IPS DF 19.7 (cell line): Measurements from ENCODE around the gene RNASET2.

Experiments
- DNase-seq: peaks from one replicate; pipeline ENCODE4 v3.0.0-alpha.2; 2013; ENCODE audit warnings: low read depth, low spot score

The RNASET2 gene

DNA sequence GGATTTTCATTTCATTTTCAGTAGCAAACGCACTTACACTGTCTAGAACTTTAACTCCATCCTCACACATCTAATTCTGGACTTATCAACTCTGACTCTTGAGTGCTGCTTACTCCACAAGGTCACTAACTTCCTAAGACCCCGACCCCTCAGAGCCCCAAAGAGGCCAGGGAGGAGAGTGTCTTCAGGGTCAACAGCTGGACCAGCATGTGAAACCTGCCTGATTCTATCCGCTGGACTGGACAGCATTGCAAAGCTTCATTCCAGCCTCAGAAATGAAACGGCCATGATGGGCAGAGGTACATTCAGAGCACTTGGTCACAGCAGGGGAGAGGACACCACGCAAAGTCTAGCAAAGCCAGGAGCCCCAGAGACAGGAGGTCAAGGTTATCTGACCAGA, 9.1 kb downstream of the RNASET2 start:
- DNase-seq: no peak

DNA sequence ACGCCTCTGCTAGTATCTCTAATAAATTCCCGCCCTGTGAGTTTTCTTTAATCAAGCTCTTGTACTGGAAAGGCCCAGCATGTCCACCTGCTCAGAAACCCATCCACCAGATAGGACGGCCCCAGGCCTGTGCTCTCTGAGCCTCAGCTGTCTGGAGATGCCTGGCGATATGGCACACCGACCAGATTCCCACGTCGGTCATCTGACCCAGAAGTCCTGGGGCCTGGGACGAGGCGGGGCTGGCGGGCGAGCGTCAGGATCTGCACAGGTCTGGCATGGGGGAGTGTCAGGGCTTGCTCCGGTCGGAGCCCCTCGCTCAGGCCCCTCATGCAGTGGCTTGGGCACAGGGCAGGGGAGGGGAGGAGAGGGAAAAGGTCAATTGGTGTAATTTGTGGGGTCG, 10.2 kb downstream of the RNASET2 start:
- DNase-seq: no peak

DNA sequence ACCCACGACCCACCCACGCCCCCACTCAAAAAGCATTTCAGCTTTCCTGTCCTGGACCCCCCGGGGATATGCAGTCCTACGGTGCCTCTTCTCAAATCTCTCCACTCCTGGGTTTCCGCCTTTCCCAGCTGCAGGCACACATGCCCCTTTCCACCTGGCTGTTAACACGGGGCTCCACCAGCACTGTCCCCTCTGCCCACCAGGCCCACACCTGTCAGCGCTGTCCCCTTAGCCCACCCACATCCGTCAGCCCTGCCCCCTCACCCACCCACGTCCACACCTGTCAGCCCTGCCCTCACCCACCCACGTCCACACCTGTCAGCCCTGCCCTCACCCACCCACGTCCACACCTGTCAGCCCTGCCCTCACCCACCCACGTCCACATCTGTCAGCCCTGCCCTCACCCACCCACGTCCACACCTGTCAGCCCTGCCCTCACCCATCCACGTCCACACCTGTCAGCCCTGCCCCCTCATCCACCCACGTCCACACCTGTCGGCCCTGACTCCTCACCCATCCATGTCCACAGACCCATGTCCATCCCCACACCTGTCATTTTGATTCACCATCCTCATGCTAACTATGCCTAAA, 11.6 kb downstream of the RNASET2 start:
- DNase-seq: no peak

DNA sequence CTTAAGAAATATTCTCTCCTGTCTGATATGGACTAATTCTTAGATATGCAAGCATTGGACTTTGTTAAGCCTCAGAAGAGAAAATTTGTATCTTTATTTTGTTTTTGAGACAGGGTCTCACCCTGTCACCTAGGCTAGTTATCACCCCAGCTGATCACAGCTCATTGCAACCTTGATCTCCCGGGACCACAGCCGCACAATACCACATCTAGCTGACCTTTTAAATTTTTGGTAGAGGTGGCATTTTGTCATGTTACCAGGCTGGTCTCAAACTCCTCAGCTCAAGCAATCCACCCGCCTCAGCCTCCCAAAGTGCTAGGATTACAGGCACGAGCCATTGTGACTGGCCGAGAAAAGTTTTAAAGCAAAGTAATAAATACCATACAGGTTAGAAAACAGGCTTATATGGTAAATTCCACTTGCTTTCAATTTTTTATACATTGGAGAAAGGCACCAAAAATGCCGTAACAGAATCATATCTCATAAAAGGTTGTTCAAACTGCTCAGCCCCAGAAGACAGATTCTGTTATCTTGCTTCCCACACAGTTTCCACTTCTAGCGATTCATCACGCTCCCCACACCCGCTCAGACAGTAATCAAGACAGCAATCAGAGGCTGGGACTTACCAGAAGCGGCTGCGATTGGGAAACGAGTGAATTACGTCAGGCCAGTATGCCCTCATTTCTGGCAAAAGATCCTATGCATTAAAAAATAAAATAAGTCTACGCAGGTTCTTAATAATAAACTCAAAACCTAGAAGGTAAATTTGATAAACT, 13.8 kb downstream of the RNASET2 start:
- no peak for DNase-seq

DNA sequence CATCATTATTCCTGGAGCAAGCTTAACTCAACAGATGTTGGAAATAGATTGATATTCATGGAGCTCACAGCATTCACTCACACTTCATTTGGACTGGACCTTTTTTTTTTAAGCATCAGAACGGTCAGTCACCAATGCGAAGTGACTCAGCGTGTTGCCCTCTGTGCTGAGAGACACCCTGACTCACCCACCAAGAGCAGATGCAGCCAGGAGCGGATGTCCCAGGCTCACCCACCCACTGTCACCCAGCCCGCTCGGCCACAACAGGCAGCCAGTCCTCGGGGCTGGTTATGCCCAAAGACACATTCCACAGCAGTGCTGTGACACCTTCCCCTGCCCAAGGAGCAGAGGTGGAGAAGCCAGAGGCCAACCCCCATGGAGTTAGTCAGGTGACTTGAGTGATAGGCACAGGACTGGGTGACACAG, 15.7 kb downstream of the RNASET2 start:
- no peak for DNase-seq

DNA sequence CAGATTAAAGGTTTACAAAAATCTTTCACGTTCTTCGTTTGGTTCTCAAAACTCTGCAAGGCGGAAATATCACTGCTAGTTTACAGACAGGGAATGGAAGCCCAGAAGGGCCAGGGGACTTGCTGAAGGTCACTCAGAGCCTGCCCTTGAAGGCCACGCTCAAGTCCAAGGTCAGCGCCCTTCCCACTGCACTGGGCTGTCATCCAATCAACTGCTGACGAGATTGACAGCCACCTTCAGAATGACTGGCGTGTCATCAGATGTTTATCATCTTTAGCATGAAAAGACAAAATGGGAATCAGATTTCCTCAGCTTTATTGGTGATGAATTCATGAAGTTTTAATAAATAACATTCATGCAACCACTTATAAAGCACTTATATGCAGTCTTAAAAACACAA, 16.5 kb downstream of the RNASET2 start:
- DNase-seq: no peak

DNA sequence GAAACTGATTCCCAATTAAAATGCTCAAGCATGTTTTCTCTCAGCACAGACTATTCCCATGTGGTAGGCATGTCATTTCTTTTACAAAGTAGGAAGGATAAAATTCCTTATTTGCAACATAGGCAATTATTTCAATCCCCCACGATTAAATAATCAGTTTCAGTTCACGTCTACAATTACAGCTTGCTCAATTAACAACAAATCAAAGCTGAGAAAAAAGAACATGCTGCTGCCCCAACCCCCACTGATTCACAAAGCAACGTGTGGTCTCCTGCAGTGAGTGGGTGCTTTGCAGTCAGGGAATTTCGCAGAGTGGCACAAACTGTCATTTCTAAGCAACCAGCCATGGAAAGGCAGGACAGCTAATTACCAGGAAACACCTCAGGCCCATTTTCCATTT, 17.0 kb downstream of the RNASET2 start:
- no peak for DNase-seq

DNA sequence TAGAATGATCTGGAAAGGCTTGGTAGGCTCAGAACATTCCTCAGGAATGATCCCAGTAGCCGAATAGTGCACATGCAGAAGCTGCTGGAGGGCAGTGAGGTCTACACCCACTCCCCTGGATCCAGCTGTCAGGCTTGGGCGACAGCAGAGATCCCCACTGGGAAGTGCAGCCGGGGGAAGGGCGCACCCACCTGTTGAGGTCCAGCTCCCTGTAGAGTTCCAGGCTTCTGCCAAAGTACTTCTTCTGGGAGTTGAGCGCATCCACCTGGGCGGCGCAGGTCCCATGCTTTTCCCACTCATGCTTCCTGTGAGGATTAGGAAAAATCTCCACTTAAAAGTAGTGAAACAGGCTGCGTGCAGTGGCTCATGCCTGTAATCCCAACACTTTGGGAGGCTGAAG, 17.6 kb downstream of the RNASET2 start:
- DNase-seq: no peak

DNA sequence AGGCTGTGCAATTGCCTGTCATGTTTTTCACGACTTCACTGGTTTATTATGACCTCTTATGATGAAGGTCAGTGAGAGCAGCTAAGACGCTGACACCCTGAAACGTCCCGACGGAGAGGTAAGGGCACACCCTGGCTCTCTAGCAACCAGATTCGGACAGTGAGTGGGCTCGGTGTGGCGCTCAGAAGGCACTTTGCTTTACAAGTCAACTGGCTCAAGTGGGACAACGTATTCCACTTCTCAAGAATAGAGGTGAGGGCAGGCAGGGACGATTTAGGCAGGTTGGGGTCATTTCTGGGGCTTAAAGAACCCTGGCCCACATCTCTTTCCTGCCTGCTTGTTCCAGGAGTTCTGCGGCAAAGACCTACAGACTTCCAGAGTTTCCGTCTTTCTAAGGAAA, 18.2 kb downstream of the RNASET2 start:
- no peak for DNase-seq

DNA sequence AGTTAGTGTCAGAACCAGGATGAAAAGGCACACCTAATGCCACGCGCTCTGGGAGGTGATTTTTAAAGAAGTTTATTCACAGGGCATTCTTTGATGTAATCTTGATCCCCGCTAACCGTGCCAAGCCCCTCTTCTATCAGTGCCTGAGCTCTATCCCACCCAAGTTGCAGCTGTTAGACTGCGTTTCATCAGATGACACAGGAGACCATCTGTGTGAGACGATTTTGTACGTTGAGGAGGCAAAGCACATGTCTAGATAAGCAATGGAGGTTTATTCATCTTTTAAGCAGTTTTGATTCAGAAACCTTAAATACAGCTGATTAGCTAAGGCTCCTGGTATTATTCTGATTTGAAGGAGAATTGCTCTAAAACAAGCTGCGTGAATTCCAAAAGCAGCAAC, 18.6 kb downstream of the RNASET2 start:
- DNase-seq: no peak

DNA sequence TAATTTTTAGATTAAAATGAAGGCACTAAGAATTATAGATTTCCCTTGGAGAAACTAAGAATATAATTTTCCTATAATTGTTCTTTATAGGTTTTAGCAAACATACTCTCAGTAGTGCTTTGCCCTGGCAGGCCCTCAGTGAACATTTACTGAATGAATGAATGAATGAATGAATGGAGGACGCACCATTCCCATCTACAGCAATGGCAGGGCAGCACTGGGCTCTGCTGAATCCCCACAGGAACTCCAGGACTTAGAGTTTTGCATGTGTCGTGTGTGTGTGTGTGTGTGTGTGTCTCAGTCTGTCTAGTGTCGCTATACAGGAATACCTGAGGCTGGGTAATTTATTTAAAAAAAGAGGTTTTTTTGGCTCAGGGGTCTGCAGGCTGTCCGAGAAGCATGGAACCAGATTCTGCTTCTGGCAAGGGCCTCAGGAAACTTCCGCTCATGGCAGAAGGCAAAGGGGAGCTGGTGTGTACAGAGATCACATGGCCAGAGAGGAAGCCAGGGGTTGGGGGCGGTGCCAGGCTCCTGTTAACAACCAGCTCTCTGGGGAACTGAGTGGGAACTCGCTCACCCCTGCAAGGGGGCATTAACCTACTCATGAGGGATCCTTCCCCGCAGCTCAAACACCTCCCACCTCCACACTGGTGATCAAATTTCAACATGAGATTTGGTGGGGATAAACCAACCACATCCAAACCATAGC, 20.1 kb downstream of the RNASET2 start:
- no peak for DNase-seq

DNA sequence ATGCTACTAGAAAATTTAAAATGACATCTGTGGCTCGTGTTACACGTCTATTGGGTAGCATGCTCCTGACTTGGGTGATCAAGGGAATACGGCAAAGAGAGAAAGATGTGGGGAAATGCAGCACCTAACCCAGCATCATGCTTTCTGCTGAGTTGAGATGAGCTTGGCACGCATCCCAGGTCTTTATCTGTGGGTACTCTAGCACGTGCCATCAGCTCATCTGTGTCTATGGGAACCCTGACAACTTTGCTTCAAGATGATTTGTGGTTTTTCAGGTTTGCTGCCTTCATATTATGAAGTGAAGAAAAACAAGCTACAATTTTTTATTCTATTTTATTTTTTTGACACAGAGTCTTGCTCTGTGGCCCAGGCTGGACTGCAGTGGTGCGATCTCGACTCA, 21.0 kb downstream of the RNASET2 start:
- DNase-seq: no peak

DNA sequence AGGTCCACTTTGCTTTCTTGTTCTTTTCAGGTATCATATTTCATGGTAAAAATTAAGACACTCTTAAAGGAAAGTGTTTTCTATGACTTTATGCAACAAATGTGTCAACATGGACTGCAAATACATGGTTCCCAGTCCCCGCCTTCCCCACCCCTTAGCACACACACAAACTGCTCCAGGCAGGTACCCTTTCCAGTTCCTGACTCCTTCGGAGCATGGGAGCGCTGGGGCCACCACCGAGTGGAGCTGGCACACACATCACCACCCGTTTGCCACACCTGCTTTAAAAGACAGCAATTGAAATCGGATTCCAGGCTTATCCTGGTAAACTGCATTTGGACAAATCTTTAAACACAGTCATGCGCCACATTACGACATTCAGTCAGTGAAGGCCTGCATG, 22.2 kb downstream of the RNASET2 start:
- DNase-seq: no peak

DNA sequence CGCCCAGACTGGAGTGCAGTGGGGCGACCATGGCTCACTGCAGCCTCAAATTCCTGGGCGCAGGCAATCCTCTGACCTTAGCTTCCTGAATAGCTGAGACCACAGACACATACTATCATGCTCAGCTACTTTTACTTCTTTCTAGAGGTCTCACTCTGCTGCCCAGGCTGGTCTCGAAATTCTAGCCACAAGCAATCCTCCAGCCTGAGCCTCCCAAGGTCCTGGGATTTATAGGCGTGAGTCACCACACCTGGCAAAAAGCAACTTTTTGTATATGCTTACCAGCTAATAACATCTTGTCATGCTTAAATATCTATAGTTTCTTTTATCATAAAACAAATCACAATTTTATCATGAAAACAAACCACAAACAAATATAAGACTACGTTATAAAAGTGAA, 23.0 kb downstream of the RNASET2 start:
- DNase-seq: no peak

DNA sequence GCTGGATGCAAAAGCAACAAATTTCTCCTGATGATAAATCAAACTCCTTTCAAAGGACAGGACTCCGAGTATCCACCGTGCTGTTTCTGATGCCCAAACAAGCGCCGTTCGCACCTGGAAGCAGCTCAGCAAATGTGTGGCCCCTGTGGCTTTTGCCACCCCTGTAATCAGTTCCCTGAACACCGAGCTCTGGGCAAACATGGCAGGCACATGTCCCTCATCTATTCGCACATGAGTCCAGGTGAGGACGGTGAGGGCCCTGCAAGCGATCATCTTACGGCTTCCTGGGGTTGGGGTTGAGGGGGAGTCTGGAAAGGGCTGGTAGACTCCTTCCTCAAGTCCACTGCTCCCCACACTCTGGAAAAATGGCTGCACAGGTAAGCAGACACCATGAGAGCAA, 23.7 kb downstream of the RNASET2 start:
- no peak for DNase-seq

DNA sequence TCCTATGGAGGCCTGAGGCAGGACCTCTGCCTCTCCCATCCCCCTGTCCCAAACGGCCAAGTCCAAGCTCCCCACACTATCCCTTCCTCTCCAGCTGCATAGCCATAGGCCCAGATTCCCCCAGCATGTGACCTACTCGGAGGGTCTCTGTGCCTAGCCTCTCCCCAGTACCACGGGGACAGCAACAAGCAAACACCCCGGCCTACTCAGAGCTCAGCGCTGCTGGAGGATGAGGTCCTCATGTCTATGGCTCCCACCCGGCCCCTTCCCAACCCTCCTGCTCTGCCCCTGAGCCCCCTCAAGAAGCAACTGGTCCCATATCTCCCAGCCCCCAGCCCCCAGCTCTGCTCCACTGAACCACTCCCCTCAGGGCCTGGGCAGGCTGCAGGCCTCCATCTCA, 24.2 kb downstream of the RNASET2 start:
- DNase-seq: no peak

DNA sequence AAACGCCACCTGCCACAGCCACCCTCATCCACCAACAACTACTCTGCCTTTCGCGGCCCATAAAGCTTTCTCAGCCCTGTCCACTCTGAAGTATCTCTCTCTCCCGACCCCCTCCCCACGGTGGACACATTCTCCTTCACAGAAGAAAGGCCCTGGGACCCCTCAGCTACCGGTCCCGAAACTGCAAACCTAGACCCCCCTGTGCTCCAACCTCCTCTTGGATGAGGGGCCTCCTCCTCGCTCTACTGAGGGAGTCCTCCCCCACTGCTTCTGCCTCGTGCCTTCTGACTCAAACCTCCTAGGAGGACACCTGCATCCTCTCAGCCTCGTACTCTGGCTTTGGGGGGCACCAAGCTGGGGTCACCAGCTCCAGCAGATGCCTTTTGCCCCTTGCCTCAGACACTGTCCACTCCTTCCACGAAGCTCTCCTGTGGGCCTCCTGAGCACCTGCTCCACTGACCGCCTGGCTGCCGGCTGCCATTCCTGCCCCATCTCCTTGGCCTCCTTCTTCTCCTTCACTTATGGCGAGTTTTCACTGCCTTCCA, 24.9 kb downstream of the RNASET2 start:
- DNase-seq: no peak

DNA sequence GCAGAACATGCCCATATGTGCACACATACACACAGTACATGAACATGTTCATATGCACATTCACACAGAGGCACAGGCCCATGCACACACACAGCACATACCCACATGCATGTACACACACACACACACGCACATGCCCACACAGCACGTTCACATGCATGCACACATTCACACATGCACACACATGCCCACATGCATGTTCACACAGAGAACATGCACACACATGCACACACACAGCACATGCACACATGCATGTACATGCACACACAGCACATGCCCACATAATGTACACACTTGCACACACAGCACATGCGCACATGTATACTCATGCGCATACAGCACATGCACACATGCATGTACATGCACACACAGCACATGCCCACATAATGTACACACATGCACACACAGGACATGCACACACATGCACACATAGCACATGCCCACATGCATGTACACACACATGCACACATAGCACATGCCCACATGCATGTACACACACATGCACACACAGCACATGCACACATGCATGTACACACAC, 25.9 kb downstream of the RNASET2 start:
- no peak for DNase-seq

DNA sequence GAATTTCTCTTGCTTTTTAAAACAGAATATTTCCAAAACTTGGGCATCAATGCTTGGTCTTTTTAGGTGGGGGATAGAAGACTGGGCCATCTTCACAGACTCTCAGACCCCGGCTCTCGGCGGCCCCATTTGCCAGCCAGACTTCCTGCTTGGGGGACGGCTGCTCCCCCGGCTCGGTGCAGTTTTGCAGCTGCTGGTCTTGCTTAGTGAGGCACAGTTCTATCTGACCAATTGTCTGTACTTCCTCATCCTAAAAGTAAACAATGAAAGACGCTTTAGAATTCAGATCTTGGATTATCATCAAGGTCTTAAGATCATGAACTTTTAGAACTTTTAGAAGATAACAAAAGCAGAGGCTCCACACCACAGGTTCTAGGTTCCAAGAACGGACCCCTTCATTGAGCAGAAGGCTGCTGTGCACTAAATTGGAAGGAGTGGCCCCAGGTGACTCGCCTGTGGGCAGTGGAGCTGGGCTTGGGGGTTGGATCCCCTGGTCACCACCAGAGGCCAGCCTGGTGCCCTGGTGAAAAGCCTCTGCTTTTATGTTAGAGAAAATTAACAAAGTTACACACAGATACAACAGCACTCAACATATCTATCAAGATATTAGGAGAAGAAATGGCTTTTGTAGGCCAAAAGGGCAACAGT, 26.7 kb downstream of the RNASET2 start:
- DNase-seq: no peak

DNA sequence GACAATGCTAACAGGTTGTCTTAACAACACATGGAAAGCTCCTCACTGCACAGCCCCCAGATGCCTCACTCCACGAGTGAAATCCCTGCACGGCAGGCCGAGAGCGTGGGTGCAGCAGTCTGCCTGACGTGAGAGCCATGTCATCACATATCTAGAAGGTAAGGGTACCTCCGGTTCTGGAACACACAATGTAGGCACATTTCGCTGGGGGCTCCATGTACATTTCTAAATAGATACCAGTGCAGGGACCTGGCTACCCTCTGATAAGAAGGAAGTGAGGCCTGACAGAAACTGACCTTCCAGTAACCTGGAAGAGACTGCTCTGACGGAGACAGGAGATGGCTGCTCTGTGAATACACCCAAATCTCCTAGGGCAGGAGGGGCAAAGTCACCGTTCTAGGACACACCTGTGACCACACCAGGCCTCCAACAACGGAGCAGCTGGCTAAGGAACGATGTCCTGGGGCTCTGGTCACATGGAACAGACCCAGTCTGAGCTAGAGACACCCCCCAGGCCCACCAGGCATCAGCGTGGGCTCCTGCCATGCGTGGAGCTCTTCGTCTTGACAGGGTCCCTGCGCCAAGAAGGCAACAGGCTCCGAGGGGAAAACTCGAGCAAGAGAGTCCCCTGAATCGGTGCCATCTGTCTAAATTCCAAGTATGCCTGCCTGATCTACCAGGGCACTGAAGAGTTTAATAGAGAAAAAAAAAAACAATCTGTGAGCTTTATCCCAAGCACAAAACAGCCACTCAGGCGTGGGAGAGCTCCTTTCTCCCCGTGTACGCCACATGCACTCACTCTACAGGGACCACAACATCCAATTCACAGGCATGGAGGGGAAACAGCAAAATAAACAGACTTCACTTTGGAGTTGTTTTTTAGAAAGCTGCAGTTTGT, 27.5 kb downstream of the RNASET2 start:
- no peak for DNase-seq
